ENCODE results near the gene SMARCA1.

DNA sequence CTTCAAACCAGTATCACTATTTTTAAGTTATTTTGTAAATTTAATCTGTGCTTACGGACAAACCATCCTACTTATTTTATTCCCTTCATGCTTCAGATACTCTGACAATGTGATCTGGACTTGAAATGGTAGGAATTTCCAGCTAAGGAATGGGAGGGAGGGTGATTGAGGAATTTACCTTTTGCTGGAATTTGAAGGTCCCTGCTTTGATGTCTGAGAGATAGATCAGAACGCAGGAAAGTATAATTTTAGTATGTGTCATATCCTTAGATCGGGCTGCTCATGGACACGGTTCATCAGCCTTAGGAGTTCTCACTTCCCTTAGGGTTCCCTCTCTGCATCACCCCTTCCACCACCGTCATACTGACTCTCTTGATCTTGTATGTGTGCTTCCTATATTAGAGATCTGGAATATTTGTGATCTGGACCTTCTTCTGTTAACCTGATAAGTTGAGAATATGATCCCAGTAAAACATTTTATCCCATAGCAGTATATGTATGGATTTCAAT, 33.6 kb upstream of the SMARCA1 start:
- no peak for TF ChIP-seq POLR2A (IDR thresholded peaks at IDR 0.05)
- TF ChIP-seq, protein P1, sequence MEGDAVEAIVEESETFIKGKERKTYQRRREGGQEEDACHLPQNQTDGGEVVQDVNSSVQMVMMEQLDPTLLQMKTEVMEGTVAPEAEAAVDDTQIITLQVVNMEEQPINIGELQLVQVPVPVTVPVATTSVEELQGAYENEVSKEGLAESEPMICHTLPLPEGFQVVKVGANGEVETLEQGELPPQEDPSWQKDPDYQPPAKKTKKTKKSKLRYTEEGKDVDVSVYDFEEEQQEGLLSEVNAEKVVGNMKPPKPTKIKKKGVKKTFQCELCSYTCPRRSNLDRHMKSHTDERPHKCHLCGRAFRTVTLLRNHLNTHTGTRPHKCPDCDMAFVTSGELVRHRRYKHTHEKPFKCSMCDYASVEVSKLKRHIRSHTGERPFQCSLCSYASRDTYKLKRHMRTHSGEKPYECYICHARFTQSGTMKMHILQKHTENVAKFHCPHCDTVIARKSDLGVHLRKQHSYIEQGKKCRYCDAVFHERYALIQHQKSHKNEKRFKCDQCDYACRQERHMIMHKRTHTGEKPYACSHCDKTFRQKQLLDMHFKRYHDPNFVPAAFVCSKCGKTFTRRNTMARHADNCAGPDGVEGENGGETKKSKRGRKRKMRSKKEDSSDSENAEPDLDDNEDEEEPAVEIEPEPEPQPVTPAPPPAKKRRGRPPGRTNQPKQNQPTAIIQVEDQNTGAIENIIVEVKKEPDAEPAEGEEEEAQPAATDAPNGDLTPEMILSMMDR (IDR thresholded peaks at IDR 0.05): no peak
